Stimulated activated CD4-positive, alpha-beta T cell treated with anti-CD3 and anti-CD28 coated beads, Interleukin-2, amount 100 ng/mL, for 48 hours (primary cell): ENCODE measurements around the gene TRIM29.

Experiments
- DNase-seq, 2 donors: peaks; one replicate each; pipeline ENCODE4 v3.0.0-alpha.2; 2020

Gene TRIM29

DNA sequence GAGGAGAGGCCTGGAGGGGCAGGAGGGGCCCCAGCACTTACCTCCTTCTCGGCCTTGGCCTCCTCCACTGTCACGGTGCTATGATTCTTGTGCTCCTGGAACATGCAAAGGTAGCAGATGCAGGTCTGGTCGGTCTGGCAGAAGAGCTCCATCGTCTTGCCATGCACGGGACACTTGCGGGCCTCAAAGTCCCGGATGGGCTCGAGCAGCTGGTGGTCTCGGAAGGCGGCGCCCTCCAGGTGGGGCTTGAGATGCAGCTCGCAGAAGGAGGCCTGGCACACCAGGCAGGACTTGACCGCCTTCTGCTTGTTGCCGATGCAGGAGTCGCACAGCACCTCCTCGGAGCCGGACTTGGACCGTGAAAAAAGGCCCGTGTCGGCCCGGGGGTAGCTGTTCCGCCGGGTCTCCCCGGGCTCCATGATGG is 714 bp downstream of the TRIM29 start:
- no peak for DNase-seq

DNA sequence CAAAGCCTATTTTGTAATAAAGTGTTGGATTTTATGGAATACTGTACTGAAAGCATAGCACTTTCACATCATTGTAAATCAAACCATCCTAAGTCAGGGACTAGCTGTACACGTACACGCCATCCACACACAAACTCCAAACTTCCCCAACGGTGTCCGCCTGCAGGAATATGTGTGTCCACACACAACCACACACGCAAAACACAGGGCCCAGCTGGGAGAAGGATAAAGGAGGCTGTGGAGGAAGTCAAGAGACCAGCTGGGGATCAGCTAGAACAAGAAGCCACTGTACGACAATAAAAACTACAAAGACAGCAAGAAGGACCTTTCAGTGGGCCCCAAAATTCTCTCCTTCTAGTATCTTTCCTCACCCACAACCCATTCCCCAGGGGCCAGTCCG is 1.6 kb downstream of the TRIM29 start:
- no peak for DNase-seq

DNA sequence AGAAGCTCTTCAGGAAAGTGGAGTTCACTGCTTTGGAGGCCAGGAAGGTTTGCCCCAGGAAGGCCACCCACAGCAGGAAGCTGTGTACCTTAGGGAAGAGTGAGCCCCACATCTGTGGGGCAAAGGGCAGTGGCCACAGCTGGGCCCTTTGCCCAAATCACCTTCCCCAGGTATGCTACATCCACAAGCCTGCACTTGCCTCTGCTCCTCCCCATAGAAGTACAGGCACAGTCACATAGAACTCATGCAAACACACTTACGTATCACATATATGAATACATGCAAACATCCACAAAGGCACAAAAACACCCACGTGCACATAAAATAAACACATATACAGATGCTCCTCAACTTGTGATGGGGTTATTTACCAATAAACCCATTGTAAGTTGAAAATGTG is 2.1 kb downstream of the TRIM29 start:
- DNase-seq: no peak

DNA sequence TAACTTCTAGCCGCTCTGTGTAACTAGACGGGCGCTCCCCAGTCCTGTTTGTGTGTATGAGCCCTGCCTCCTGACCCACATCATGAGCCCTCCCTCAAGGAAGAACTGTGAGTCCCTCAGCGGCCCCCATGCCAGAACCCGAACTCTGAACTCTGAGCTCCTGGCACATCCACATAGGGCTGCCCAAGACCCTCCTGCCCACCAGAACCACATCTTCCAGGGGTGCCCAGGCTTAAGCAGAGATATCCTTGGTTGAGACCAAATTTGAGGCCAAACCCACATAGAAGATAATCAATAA is 3.0 kb downstream of the TRIM29 start:
- no peak for DNase-seq

DNA sequence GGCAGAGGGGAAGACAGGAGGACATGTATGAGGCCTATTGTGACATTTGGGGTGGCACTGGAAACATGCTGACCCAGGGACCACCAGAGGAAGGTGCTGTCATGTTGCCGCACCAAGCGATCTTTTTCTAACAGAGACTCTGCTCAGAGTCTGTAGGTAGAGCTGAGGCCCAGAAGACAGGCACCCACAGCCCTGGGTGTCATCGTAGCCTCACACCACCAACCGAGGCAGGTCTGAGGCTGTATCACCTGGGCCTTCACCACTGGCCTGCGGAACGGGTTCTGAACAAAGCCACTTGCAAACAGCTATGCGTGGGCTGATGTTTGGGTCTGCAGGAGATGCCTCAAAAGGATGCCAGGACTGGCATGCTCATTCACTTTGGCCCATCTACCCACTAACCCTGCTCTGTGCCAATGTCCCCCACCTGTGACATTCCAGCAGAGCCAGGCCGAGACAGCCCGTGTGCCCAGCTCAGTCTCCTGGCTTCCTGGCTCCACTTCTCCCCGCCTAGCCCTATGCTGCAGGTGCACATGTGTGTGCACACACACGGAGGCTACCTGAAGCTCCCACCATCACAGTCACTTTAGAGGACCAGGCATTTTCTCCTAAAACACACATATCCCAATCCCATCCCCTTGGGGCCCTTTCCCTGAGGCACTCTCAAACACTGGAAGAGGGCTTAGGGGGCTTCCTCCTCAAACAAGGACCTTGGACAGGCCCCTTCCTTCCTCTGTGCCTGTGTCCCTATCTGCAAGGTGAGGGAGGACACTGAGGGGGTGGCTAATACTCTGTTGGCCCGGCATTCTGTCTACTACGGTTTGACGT is 3.6 kb downstream of the TRIM29 start:
- no peak for DNase-seq

DNA sequence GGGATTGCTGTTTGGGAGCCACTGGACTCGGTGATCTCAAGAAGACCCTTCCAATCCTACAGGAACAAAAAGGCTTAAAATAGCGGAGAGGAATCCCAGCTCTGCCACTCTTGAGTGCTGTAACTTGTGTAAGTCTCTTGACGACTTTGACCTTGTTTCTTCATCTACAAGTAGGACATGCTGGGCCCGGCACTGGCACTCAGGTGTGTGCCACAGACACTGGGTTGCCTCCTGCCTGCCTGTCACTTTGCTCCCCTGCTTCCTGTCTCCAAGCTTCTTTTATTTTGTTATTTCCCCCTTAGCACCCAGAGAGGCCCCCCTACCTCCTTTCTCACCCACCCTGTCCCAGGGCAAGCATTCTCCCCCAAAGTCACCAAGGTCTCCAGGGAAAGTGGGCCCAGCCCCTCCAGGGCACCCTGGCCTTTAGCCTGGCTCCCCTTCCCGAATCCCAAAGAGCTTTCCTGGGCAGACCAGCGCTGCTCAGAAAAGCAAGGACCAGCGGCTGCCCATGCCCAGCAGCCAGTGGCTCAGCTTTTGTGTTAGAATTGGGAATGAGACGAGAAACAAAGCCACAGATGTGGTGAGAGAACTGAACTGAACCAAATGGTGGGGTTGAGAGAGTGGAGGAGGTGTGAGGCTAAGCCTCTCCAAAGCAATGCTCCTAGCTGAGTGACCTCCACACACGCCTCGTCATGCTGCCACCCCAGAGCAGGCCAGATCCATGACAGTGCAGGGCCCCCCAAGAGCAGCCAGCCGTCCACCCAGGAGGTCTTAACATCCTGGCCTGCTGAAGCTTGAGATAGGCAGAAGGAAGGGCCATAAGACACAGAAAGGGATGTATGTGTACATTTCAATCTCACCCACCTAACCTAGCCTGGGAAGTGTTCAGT is 4.5 kb downstream of the TRIM29 start:
- DNase-seq: no peak

DNA sequence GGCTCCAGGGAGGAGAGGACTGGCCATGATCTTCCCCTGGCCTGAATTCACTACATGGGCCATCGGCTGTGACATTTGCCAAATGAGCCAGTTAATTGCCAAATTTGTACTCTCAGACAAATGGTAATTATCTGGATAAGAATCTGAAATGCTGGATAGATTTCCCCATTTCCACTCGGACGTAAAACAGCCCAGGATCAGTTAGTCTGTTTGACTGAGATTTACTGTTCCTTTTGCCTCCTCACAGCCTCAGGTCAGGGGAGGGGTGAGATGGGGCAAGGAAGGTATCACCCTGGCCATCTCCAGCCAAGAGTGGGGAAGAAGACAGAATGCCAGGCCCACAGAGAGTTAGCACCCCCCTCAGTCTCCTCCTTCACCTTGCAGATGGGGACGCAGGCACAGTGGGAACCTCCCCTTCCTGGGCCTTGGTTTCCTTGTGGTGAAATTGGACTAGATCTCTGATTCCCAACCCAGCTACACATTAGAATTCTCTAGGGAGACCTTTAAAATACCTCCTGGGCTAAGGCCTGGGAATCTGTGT is 5.2 kb downstream of the TRIM29 start:
- DNase-seq: no peak

DNA sequence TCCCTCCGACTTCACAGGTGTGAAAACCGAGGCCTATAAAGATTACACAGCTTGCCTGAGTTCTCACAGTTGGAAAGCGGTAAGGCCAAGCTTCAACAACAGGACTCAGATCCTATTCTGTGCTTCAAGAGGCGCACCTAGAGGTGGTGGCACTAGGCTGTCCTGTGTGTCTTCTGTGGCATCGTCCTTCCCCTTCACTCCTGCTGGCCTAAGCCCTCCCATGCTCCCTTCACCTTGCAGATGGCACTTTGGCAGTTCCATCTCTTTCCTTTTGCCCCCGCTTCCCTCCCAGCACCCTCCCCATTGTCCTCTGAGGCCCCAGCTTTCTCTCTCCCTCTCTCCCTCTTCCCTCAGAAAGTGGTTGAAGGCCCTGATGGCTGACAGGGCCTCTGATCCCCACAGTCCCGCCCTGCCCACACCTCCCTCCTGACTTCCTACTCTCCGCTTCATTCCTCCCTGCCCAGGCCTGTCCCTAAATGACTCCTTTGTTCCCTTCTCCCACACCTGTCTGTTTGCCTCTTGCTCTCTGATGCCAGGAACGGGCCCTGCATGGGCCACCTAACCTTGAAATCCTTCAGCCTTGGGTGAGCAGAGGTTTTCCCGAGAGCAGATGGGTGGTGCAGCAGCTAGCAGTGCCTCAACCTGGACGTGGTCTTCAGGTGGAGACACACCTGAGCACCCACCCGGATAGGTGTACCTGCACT is 5.8 kb downstream of the TRIM29 start:
- DNase-seq: no peak

DNA sequence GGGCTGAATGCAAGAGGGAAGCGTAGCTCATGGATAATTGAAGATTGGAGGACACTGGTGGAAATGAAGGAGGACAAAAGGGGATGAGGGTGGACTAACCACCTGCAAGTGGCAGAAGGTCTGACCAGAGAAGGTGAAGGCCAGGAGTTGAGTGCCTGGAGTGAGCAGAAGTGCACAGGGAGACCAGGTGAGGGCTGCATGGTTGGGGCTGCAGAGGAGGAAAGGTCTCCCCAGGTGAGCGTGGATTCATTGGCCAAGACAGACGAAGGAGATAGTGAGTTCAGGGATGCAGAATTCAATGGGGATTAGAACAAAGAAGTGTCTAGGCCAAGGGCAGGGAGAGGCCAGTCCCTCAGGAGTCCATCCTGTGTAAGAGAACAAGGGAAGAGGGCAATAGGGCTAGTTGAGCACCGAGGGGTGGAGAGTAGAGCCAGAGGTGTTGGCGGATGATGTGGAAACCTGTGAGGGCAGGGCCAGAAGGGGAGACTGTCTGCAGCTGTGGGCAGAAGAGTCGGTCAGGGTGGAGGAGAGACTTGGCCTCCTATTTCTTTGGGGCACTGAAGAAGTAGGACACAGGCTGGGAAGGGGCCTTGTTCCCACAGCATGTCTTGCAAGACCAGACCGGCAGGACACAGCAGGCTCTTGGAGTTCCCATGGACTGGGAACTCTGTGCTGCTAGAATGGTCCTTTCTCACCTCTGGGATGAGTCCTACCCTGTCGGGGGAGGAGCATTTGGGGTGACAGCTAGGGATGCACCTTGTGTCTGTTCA is 6.7 kb downstream of the TRIM29 start:
- no peak for DNase-seq

DNA sequence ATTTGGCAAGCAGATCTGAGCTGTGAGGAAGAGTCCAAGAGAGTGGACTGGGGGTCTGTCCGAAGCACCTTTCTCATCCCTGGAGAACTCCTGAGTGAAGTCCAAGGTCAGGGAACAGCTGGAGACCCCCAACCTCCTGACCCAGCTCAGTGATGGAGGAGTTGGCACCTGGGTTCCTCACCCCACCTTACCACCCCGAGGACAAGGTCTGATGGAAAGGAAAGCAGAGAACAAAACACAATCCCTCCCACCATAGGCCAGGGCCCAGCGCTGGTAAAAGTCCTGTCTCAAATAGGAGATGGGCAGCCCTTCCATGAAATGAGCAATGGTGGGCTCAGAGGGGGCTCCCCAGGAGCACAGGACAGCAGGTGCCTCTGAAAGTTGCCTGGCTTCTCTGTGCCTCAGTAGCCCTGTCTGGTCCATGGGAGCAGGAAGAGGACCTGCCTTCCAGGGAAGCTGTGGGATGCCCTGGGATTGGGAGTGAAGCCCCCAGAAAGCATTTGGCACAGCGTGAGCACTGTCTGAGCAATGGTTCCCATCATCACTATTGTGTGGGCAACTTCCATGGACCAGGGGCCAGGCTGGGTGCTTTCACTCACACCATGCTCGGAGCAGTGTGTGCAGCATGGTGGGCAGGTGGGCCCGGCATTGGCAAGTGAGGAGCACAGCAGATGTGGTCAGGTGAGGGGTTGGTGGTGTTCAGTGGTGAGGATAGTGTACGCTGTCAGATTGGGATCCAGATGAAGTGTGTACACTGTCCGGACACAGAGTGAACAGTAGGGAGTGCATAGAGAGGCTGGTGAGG is 7.5 kb downstream of the TRIM29 start:
- no peak for DNase-seq

DNA sequence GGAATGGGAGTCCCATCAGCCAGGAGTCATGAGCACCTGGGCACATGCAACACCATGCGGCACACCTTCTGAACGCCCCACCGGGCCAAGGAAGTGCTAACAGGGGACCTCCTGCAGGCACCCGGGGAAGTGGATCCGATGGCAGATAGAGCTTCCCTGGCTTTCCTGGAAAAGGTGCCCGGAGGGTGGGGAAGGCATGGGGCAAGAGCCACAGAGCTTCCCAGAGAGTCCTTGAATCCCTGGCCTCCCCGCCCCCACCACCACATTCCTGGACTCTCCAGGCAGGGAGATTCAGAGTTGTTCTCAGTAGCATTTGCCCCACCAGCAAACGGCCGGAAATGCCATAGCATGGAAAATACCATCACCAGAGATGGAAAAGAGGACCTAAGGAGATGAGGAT is 8.3 kb downstream of the TRIM29 start:
- no peak for DNase-seq

DNA sequence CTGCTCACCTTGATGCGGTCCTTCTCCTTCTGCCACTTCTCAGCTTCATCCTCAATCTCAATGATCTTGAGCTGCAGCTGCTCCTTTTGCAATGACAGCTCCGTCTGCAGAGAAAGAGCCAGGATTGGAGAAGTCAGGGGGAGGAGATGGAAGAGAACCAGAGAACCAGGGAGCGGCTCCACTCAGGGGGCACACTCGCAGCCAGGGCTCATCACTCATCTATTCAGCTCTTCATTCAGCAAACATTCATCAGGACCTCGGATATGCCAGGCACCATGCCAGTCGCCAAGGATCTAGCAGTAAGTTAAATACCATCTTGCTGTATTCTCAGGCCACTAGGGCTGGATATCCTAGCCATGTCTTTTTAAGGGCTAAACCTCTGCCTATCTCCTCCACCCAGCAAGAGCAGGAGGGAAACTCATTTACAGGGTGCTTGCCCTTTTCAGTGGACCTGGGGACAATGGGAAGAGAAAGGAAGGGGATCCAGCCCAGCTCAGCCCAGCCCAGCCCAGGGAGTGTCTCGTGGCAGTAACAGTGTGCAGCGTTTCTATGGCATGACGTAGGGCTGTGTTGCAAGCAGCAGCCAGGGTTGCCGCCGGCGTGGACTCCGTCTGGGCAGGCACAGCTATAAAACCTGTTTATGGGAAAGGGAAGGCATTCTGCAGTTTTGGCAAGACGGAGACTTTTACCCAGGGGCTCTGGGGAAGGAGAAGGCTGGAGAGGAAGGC is 9.4 kb downstream of the TRIM29 start:
- DNase-seq: no peak

DNA sequence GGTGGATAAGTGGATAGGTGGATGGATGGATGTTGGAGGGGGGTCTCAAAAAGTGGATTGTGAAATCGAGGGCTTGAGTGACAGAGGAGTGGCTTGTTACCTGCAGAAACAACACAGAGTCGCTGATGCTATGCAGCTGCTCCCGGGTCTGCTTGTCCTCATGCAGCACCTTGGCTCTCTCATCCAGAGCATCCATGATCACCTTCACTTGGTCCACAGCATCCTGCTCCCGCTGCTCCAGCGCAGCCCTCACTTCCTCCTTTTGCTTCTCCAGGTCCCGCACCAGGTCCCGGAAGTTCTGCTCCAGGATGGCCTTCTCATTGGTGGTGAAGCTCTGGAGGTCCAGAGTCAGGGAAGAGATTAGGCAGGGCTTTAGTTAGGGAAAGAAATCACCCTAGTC is 10.7 kb downstream of the TRIM29 start:
- DNase-seq: no peak

DNA sequence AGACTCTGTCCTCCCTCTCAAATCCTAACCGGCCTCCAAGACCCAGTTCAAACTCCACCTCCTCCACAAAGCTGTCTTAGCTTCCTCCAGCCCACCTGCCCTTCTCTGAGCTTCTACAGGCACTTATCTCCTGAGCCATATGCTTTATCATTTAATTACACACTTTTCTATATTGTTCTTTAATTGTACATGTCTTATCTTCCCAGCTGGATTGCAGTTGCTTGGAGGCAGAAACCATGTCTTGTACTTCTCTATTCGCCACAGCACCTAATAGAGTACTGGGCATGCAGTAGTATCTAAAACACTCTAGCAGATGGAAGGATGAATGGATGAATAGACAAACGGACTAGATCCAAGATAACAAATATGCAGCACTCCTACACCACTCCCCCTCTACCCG is 11.3 kb downstream of the TRIM29 start:
- no peak for DNase-seq

DNA sequence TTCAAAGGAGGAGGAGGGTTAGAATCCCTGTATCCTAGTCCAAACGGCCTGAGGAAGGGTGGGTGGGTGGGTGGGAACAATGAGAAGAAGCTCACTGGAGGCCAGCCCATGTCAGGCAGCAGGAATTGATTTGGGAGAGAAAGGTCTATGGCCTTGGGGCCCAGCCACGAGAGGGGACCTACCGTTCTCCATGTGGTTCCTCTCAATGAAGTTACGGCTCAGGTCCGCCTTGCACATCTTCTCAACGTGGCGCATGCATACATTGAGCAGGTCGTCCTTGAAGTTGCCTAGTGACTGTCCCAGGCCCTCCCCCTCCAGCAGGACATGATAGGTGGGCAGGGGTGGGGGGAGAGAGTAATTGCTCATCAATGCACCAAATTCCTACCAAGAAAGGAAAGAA is 12.4 kb downstream of the TRIM29 start:
- no peak for DNase-seq

DNA sequence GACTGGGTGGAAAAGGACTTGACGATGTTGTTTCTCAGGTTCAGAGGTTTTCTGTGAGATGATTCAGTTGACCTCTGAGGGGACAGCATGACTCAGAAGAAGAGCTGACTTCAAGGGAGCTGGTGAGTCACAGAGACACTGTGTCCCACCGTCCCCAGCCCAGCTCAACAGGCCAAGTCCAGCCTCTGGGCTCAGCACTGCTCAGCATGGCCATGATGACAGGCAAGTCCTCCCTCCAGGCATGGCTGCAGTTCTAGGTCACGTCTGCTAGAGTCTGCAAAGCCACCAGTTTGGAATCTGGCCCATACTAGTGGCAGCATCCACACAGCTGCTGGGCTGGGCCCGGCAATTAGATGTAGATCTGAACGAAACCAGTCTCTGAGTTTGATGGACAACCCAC is 12.9 kb downstream of the TRIM29 start:
- no peak for DNase-seq

DNA sequence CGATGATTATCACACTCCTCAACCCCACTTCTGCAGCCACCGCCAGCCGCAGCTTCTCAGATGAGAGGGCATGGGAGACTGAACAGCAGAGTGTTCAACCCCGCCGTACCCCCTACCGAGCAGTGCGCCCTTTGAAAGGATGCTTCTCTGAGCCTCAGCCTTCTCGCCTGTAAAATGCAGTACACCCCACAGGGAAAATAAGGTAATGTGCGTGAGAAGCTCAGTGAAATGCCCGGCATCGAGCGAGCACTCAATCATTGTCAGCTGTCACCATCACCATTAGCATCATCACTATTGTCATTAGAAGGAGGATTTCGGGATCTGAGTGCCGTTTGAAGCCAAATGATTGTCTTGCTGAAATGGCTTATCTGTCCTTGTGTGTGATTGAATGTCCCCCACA is 13.6 kb downstream of the TRIM29 start:
- no peak for DNase-seq

DNA sequence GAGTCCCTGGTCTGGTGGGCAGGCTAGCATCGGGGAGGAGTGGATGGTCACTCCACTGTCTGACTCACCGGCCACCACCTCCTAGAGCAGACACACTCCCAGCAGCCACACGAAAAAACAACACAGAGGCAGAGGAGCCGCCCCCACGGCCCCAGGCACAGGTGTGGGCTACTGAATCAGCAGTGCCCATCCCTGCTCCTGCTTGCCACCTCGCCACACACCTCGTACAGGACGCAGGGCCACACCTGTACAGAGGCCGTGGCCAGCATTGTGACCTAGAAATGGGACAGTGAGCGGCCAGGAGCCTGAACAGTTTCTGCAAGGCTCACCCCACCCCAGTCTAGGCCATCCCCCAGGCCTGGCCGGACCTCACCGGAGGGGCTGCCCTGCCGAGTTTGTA is 14.0 kb downstream of the TRIM29 start:
- DNase-seq: no peak

DNA sequence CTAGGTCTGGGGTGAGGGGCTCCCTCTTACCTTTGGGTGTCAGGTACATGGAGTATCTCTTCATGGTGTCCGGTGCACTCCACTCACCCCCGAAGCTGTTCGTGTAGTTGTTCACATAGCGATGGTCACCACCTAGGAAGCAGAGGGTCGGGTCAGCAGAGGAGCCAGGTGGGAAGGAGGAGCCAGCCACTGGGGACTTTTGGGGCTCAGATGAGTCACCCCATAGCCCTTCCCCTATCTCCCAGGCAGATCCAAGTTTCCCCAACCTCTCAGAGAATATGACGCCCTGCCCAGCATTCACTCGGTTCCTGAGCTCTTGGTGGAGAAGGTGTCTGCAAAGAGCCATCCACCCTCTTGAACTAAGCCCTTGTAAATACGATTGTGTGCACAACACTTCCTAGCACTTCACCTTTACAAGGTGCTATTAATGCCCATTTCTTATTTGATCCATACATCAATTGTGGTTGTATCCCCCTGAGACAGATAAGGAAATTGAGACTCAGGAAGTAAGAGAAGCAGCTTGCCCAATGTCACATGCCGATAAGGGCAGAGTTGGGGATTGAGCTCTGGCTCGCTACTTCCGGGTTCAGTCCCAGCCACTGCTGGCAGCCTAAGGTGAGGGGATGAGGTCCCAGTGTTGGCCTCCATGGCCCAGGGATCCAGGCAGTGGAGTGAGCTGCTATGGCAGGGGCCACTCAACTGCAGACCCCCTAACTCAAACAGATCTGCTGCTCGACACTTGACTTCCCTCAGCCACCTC is 14.8 kb downstream of the TRIM29 start:
- DNase-seq: no peak

DNA sequence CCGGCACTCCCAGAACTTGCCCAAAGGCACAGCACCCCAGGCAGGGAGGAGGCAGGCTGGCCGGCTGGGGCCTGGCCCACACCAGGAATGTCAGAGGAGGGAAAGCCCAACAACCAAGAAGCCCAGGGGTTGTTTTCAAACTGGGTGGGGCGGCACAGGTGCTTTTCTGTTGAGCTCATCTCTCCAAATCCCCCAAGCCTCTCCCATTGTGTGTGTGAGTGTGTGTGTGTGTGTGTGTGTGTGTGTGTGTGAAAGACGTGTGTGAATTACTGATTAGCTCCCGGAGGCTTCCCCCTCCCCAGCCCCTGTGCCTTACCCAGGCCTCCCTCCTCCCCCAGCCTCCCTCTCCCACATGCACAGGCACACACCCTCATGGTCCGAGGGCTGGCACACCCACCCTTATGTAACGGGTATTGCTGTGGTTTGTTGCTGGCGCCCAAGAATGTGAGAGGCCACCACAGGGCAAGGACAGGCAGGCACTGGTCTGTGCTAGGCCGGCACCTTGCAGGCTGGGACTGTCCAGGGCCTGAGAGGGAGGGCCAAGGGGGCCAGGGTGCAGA is 15.9 kb downstream of the TRIM29 start:
- no peak for DNase-seq
